Uterus (tissue), 4 donors: ENCODE measurements around the gene SERPINB12. TPM values are rescaled to one million over a fixed set of nuclear protein-coding genes. Genes with fewer than 3 reads are reported as not detected.

Source experiments
- DNase-seq, 2 donors: peaks; one replicate each; pipeline ENCODE4 v3.0.0-alpha.2; 2019 to 2020
- H3K27ac ChIP-seq, 2 donors: fragments of 200-600 bp; sonication (generic); 1 replicate in 1 of 2; 2 replicates in 1 of 2; pipeline ENCODE4 v1.5.1; 2016 to 2018
- H3K27me3 ChIP-seq, 2 donors: fragments of 200-600 bp; sonication (generic); one replicate each; pipeline ENCODE4 v1.5.1; 2018 to 2019; ENCODE audit warnings: control low read depth in 1 of 2
- H3K36me3 ChIP-seq, 2 donors: fragments of 200-600 bp; sonication (generic); one replicate each; pipeline ENCODE4 v1.5.1; 2019; ENCODE audit warnings: control low read depth in 1 of 2
- H3K4me1 ChIP-seq, 2 donors: fragments of 200-600 bp; sonication (generic); one replicate each; pipeline ENCODE4 v1.5.1; 2018 to 2019; ENCODE audit warnings: control low read depth in 1 of 2
- H3K4me3 ChIP-seq, 2 donors: fragments of 200-600 bp; sonication (generic); 1 replicate in 1 of 2; 2 replicates in 1 of 2; pipeline ENCODE4 v1.5.1; 2018 to 2019; ENCODE audit warnings: mild to moderate bottlenecking in 1 of 2
- H3K9me3 ChIP-seq, 2 donors: fragments of 200-600 bp; sonication (generic); one replicate each; pipeline ENCODE4 v1.5.1; 2019; ENCODE audit warnings: control low read depth in 1 of 2
- CTCF ChIP-seq, 4 experiments: fragments of 200-600 bp in 2 of 4; fragments of 450-650 bp in 2 of 4; sonication (generic) in 2 of 4; IDR thresholded peaks; one replicate each; pipeline ENCODE4 v1.5.1; 2016 to 2019; ENCODE audit warnings: antibody characterized with exemption in 4 of 4, mild to moderate bottlenecking in 2 of 4, moderate library complexity in 1 of 4
- POLR2A ChIP-seq, 2 donors: fragments of 450-650 bp; IDR thresholded peaks; one replicate each; pipeline ENCODE4 v1.6.1; 2016; ENCODE audit warnings: antibody characterized with exemption in 2 of 2, mild to moderate bottlenecking in 1 of 2, moderate library complexity in 1 of 2
- intact Hi-C: fragments of 100-400 bp; cut with DNase I; formaldehyde crosslinking; loops from one replicate; pipeline ENCODE4 v1.15.1; 2023; ENCODE audit warnings: low total_unique reads
- total RNA-seq, 4 donors: library from RNA; depleted of rRNA in 3 of 4; stranded (reverse); fragments of >200 nt in 3 of 4; gene quantifications; one replicate each; pipeline versions ENCODE4 v1.1.0 to v1.2.4, GENCODE V29; 2014 to 2023
- donor health status: DM: yes; HTN: yes; CAD: no.

Gene SERPINB12
- total RNA-seq, 4 donors from 2014 or later, result not detected

GRCh38 chr18:63528863-63529492 lies 13.2 kb upstream of the SERPINB12 start:
- intact Hi-C loops, result loop anchor here (10.0 kb wide), 1 partner anchor 56 kb away; the partner anchor contains the start of gene SERPINB13
- no peaks in the 10 kb centered on the region for H3K36me3 ChIP-seq
- H3K27ac ChIP-seq, result no peak overlapping the region
- TF ChIP-seq CTCF (IDR thresholded peaks at IDR 0.05) (no peak), POLR2A (IDR thresholded peaks at IDR 0.05) (no peak)
- H3K4me1 ChIP-seq, result no peaks in the 10 kb centered on the region
- H3K4me3 ChIP-seq, result no peak overlapping the region
- no peaks in the 10 kb centered on the region for H3K9me3 ChIP-seq
- H3K27me3 ChIP-seq, result no peaks in the 10 kb centered on the region
- no peak for DNase-seq

DNA sequence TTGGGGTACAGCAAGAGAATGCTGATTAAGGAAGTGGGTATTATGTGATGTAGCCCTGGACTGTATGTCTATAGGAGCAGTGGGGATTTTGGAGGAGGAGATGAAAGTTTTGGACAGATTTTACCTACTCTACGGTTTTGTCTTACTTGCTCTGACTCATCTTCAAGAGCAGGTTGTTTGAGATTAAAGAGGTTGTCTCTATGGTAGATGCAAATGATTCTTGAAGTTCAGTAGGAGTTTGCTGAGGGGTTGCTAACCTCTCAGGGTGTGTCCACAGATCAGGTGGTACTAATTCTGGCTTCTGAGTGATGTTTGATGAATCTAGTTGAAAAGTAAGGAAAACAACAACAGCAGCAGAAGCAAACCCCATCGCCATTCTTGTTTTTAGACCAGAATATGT lies 9.7 kb upstream of the SERPINB12 start:
- intact Hi-C loops, result no loop called here
- Histone ChIP-seq H3K36me3 (no peaks in the 10 kb centered on the region), H3K4me1 (no peaks in the 10 kb centered on the region), H3K4me3 (no peak overlapping the region), H3K27ac (no peak overlapping the region), H3K9me3 (no peaks in the 10 kb centered on the region), H3K27me3 (no peaks in the 10 kb centered on the region)
- TF ChIP-seq CTCF (IDR thresholded peaks at IDR 0.05) (no peak), POLR2A (IDR thresholded peaks at IDR 0.05) (no peak)
- DNase-seq, result no peak

- Histone ChIP-seq H3K27ac (no peak overlapping the region), H3K4me1 (no peaks in the 10 kb centered on the region), H3K4me3 (no peak overlapping the region), H3K36me3 (no peaks in the 10 kb centered on the region), H3K27me3 (no peaks in the 10 kb centered on the region), H3K9me3 (no peaks in the 10 kb centered on the region)
- intact Hi-C loops, result no loop called here
- TF ChIP-seq CTCF (IDR thresholded peaks at IDR 0.05), result no peak
- no peak for DNase-seq
These were observed 7.6 kb upstream of the SERPINB12 start for GRCh38 chr18:63534615-63535014.

DNA sequence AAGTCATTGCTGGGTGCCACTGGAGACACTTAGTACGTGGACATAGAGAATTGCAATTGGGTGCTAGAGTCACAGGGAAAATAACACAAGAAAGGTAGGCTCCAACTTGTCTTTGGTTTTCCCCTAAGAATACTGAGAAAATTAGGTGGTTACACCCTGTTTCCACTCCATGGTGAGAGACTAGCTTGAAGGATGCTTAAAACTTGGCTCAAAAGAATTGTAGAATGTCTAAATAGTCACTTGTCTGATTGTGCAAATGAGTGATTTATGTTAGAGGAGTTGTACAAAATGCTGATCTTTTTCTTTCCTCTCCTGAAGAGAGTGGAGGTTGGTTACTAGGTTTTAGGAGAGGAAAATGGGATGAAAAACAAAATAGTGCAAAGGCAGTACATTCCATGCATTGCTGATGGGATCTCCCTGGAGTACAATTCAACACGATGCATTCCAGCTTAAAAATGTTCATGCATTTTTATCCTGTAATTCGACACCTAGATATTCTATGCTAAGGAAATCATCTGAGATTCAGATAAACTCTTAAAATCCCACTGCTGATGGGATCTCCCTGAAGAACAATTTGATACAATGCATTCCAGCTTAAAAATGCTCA lies 2.2 kb upstream of the SERPINB12 start:
- Histone ChIP-seq H3K9me3 (no peaks in the 10 kb centered on the region), H3K27ac (no peak overlapping the region), H3K36me3 (no peaks in the 10 kb centered on the region), H3K27me3 (no peaks in the 10 kb centered on the region), H3K4me1 (no peaks in the 10 kb centered on the region), H3K4me3 (no peak overlapping the region)
- no peak for TF ChIP-seq CTCF (IDR thresholded peaks at IDR 0.05)
- TF ChIP-seq POLR2A (IDR thresholded peaks at IDR 0.05), result no peak
- DNase-seq, result no peak
- intact Hi-C loops, result no loop called here

DNA sequence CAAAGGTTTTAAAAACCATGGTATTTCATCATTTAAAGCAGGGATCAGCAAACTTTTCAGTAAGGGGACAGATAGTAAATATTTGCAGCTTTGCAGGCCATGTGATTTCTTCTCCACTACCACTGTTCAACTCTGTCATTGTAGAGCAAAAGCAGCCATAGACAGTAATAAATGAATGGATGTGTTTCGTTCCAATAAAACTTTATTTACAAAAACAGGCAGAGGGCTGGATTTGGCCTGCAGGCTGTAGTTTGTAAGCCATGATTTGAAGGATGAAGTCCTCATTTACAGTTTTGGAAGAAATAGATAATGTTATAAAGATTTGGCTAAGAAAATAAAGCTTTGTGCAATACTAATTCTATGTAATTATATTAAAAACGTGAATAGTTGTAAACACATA lies 1.8 kb downstream of the SERPINB12 start:
- intact Hi-C loops, result no loop called here
- Histone ChIP-seq H3K9me3 (no peaks in the 10 kb centered on the region), H3K4me3 (no peak overlapping the region), H3K27ac (no peak overlapping the region), H3K27me3 (no peaks in the 10 kb centered on the region), H3K4me1 (no peaks in the 10 kb centered on the region), H3K36me3 (no peaks in the 10 kb centered on the region)
- TF ChIP-seq POLR2A (IDR thresholded peaks at IDR 0.05), result no peak
- TF ChIP-seq CTCF (IDR thresholded peaks at IDR 0.05), result no peak
- no peak for DNase-seq
